HL-60 (cell line): ENCODE data around the gene ACAP1.

Source experiments
- GABPA ChIP-seq: IDR thresholded peaks from 2 replicates; pipeline ENCODE4 v1.6.1; 2012; ENCODE audit warnings: low read depth
- TF ChIP-seq, protein P1 (sequence below): IDR thresholded peaks from one replicate; pipeline ENCODE4 v1.5.1; 2011; ENCODE audit warnings: low read length, control low read depth, inconsistent platforms; ENCODE audit not compliant: insufficient read depth

DNA sequence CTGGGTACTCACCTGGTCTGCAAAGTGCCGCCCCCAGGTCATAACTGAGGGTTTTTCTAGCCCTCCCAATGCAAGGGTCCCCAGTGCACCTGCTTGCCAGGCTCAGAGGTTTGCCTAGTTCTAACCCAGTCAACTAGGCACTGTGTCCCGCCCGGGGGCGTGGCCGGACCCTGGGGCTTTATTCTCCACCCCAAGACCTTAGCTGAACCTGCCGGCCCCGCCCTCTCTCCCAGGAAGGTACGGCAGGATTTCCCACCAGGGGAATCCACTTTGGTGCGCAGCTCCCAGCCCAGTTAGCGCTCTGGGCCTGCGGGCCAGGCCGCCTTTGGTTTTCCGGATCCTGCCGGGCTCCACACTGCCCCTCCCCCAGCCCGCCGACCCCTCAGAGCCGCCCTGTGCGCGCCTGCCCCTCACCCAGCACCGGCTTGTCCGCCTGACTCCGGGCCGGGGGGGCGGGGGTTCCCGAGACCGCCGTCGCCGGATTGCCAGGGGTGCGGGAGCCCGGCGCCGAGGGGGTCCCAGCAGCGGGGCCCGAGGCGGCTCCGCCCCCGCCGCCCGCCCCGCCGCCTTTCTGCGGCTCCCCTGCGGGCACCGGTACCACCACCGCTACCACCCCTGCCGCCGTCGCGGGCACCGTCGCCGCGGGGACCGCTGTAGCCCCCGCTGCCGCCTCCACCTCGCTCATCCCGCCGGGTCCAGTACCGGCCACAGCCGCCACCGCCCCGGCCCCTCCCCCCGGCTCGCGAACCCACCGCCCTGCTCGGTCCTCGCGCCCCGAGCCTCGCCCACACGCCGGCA is 42.3 kb upstream of the ACAP1 start:
- no peak for TF ChIP-seq GABPA
- TF ChIP-seq, protein P1, sequence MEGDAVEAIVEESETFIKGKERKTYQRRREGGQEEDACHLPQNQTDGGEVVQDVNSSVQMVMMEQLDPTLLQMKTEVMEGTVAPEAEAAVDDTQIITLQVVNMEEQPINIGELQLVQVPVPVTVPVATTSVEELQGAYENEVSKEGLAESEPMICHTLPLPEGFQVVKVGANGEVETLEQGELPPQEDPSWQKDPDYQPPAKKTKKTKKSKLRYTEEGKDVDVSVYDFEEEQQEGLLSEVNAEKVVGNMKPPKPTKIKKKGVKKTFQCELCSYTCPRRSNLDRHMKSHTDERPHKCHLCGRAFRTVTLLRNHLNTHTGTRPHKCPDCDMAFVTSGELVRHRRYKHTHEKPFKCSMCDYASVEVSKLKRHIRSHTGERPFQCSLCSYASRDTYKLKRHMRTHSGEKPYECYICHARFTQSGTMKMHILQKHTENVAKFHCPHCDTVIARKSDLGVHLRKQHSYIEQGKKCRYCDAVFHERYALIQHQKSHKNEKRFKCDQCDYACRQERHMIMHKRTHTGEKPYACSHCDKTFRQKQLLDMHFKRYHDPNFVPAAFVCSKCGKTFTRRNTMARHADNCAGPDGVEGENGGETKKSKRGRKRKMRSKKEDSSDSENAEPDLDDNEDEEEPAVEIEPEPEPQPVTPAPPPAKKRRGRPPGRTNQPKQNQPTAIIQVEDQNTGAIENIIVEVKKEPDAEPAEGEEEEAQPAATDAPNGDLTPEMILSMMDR: no peak
